OCI-LY7 (cell line): ENCODE results near the gene TTC28. TPM values are rescaled to one million over a fixed set of nuclear protein-coding genes. Genes with fewer than 3 reads are reported as not detected.

ENCODE experiments used
- BruUV-seq: library from RNA; stranded (reverse); fragments of 400-500 nt; replicated peaks from 2 replicates; lab custom pipeline; 2021; lab: Mats Ljungman, UMichigan
- CTCF ChIA-PET: fragments of 300-600 bp; sonication (Branson Sonifier 250); formaldehyde crosslinking; loops from one replicate; lab custom pipeline; 2022; ENCODE audit warnings: antibody characterized with exemption; ENCODE audit not compliant: unreplicated experiment; lab: Charles Lee
- POLR2A ChIA-PET: fragments of 300-600 bp; sonication (Branson Sonifier 250); formaldehyde crosslinking; loops from one replicate; lab custom pipeline; 2022; ENCODE audit warnings: antibody characterized with exemption; lab: Charles Lee
- DNase-seq: peaks from one replicate; pipeline ENCODE4 v3.0.0-alpha.2; 2015; ENCODE audit warnings: low spot score
- H2AFZ ChIP-seq: fragments of 200-600 bp; sonication (generic), shearing (Covaris generic); 2 replicates; pipeline ENCODE4 v1.6.1; 2014; ENCODE audit warnings: mild to moderate bottlenecking, antibody characterized with exemption, low read length, moderate library complexity
- H3K27ac ChIP-seq: fragments of 200-600 bp; sonication (generic); 2 replicates; pipeline ENCODE4 v1.5.1; 2014; ENCODE audit warnings: mixed run types, low read depth, mild to moderate bottlenecking, moderate library complexity, low read length, inconsistent platforms; ENCODE audit not compliant: poor library complexity, severe bottlenecking
- H3K36me3 ChIP-seq: fragments of 200-600 bp; sonication (generic); 2 replicates; pipeline ENCODE4 v1.6.1; 2014; ENCODE audit warnings: mild to moderate bottlenecking, antibody characterized with exemption, low read length, moderate library complexity, mixed read lengths; ENCODE audit not compliant: insufficient read depth
- H3K4me1 ChIP-seq: fragments of 200-600 bp; sonication (generic); 2 replicates; pipeline ENCODE4 v1.5.1; 2014; ENCODE audit warnings: mild to moderate bottlenecking, low read length; ENCODE audit not compliant: insufficient read depth, poor library complexity, severe bottlenecking
- H3K4me2 ChIP-seq: fragments of 200-600 bp; sonication (generic); 2 replicates; pipeline ENCODE4 v1.6.1; 2014; ENCODE audit warnings: mild to moderate bottlenecking, low read length
- H3K4me3 ChIP-seq: fragments of 200-600 bp; sonication (generic); 2 replicates; pipeline ENCODE4 v1.5.1; 2014; ENCODE audit warnings: mild to moderate bottlenecking, low read depth, low read length; ENCODE audit not compliant: poor library complexity, severe bottlenecking
- H3K79me2 ChIP-seq: fragments of 200-600 bp; sonication (generic); 2 replicates; pipeline ENCODE4 v1.6.1; 2016; ENCODE audit warnings: low read depth, mild to moderate bottlenecking, low read length, moderate library complexity, mixed read lengths; ENCODE audit not compliant: insufficient read depth
- H3K9me2 ChIP-seq: fragments of 200-600 bp; sonication (generic); 2 replicates; pipeline ENCODE4 v1.6.1; 2016; ENCODE audit warnings: mild to moderate bottlenecking, low read length, mixed read lengths; ENCODE audit not compliant: insufficient read depth
- H3K9me3 ChIP-seq: fragments of 200-600 bp; sonication (generic); 2 replicates; pipeline ENCODE4 v1.6.1; 2014; ENCODE audit warnings: mild to moderate bottlenecking, mixed run types, low read length, mixed read lengths
- H4K20me1 ChIP-seq: fragments of 200-600 bp; sonication (generic); 2 replicates; pipeline ENCODE4 v1.6.1; 2014; ENCODE audit warnings: mild to moderate bottlenecking, antibody characterized with exemption, low read length, moderate library complexity, mixed read lengths; ENCODE audit not compliant: insufficient read depth
- CTCF ChIP-seq: fragments of 200-600 bp; sonication (generic); conservative IDR thresholded peaks from 2 replicates; pipeline ENCODE4 v1.5.1; 2014; ENCODE audit warnings: mild to moderate bottlenecking, antibody characterized with exemption, low read length, moderate library complexity, mixed read lengths
- EZH2phosphoT487 ChIP-seq: fragments of 200-600 bp; sonication (generic); IDR thresholded peaks from 2 replicates; pipeline ENCODE4 v1.6.1; 2018; ENCODE audit warnings: low read depth, borderline replicate concordance, mild to moderate bottlenecking, mixed run types, antibody characterized with exemption, low read length, moderate library complexity, mixed read lengths
- intact Hi-C: fragments of 100-400 bp; cut with micrococcal nuclease; formaldehyde crosslinking; loops from one replicate; pipeline ENCODE4 v1.10.0; 2022; ENCODE audit not compliant: unreplicated experiment
- total RNA-seq, 2 experiments: library from RNA; depleted of rRNA in 1 of 2; stranded (reverse); fragments of >200 nt in 1 of 2; shearing (Covaris generic) in 1 of 2; gene quantifications; 2 replicates each; pipeline ENCODE4 v1.2.3, GENCODE V29; 2014 to 2022

The TTC28 gene
- total RNA-seq, 2 experiments from 2014 or later = under 0.01 to 0.55 TPM

- POLR2A ChIA-PET = no interaction called here
- no peaks in the 10 kb centered on the region for H3K79me2 ChIP-seq
- H3K9me2 ChIP-seq = no peaks in the 10 kb centered on the region
- TF ChIP-seq CTCF (no peak), EZH2phosphoT487 (no peak)
- no peaks in the 10 kb centered on the region for H3K9me3 ChIP-seq
- peaks cover 3% of the 10 kb centered on the region; the same call in 1 of the 2 replicates for H3K36me3 ChIP-seq
- no peak for DNase-seq
- no peak overlapping the region for H2AFZ ChIP-seq
- no peak overlapping the region for H3K27ac ChIP-seq
- no peak overlapping the region for H3K4me2 ChIP-seq
- no peaks in the 10 kb centered on the region for H4K20me1 ChIP-seq
- H3K4me3 ChIP-seq = no peak overlapping the region
- intact Hi-C loops = no loop called here
- no TSS peak for BruUV-seq
- CTCF ChIA-PET = no interaction called here
- peaks cover 47% of the 10 kb centered on the region for H3K4me1 ChIP-seq
These were observed 738.5 kb downstream of the TTC28 start for GRCh38 chr22:27941143-27941542.

GRCh38 chr22:27937453-27937852 is 742.2 kb downstream of the TTC28 start:
- peaks cover 8% of the 10 kb centered on the region; the same call in 1 of the 2 replicates for H3K36me3 ChIP-seq
- no peaks in the 10 kb centered on the region for H3K9me3 ChIP-seq
- BruUV-seq = no TSS peak
- no peak overlapping the region for H2AFZ ChIP-seq
- no peak for TF ChIP-seq EZH2phosphoT487
- TF ChIP-seq CTCF = no peak; the same call in 1 of the 2 replicates
- no peaks in the 10 kb centered on the region for H3K79me2 ChIP-seq
- POLR2A ChIA-PET = interaction anchor here (0.9 to 1.2 kb wide), 3 partner anchors 18 to 36 kb away, joined by 3 read pairs; partner anchors contain the start of gene PITPNB
- H3K9me2 ChIP-seq = 0 out of 2 replicates have a peak, but pooled peaks cover 2% of the 10 kb centered on the region
- no peaks in the 10 kb centered on the region for H4K20me1 ChIP-seq
- intact Hi-C loops = no loop called here
- no peak overlapping the region for H3K27ac ChIP-seq
- CTCF ChIA-PET = no interaction called here
- no peak overlapping the region for H3K4me2 ChIP-seq
- H3K4me3 ChIP-seq = no peak overlapping the region
- peaks cover 21% of the 10 kb centered on the region for H3K4me1 ChIP-seq
- DNase-seq = no peak

GRCh38 chr22:27935897-27936296 is 743.7 kb downstream of the TTC28 start:
- peaks cover 8% of the 10 kb centered on the region; the same call in 1 of the 2 replicates for H3K36me3 ChIP-seq
- H3K27ac ChIP-seq = no peak overlapping the region
- intact Hi-C loops = no loop called here
- no TSS peak for BruUV-seq
- CTCF ChIA-PET = no interaction called here
- 0 out of 2 replicates have a peak, but pooled peaks cover 2% of the 10 kb centered on the region for H3K9me2 ChIP-seq
- no peaks in the 10 kb centered on the region for H3K9me3 ChIP-seq
- no peaks in the 10 kb centered on the region for H3K79me2 ChIP-seq
- no peak for TF ChIP-seq CTCF
- TF ChIP-seq EZH2phosphoT487 = no peak
- no peak for DNase-seq
- H3K4me3 ChIP-seq = no peak overlapping the region
- H4K20me1 ChIP-seq = no peaks in the 10 kb centered on the region
- POLR2A ChIA-PET = interaction anchor here (1.1 to 1.4 kb wide), 3 partner anchors 9 to 33 kb away, joined by 3 to 6 read pairs (median 5); partner anchors contain the start of gene PITPNB
- peaks cover 21% of the 10 kb centered on the region for H3K4me1 ChIP-seq
- H2AFZ ChIP-seq = no peak overlapping the region
- H3K4me2 ChIP-seq = no peak overlapping the region
